Left ventricle myocardium superior (tissue), 1 donor: ENCODE results near the gene ANKRD45. TPM values are rescaled to one million over a fixed set of nuclear protein-coding genes. Genes with fewer than 3 reads are reported as not detected.
A peak's percentile ranks its signal among the peaks of the same experiment; 100 is the strongest.
"Not testable (repeated sequence)": the region's sequence is repeated elsewhere in the genome, so short reads cannot be mapped to it uniquely, and the experiment has no call there.

Experiments used
- ATAC-seq: fragments of 200-7000 bp; cut with Tn5 transposase; one replicate; pipeline ENCODE4 v1.9.1; 2020; ENCODE audit warnings: mild to moderate bottlenecking, moderate library complexity
- DNase-seq: peaks from one replicate; pipeline ENCODE4 v3.0.0-alpha.2; 2020
- intact Hi-C: fragments of 100-400 bp; cut with micrococcal nuclease; formaldehyde crosslinking; loops from one replicate; pipeline ENCODE4 v1.11.0; 2022
- long read RNA-seq: library from polyadenylated mRNA; unstranded; transcript quantifications from one replicate; pipeline ENCODE4 v2.0.0, GENCODE V29; 2021
- total RNA-seq: library from RNA; stranded (reverse); fragmentation: NEBNext Ultra II Directional; extraction: Animal tissue kit (Norgen Biotek cat#: 25700); gene quantifications from one replicate; pipeline ENCODE4 v1.2.1, GENCODE V29; 2021
- donor health status: DM: no; HTN: yes; CAD: no; lungs with severe emphysema.

ANKRD45 gene
- total RNA-seq, result 0.17 TPM
- long read RNA-seq, result 0 reads

- intact Hi-C loops, result no loop called here
- ATAC-seq (no peak), DNase-seq (peak; percentile 48)
Measured at GRCh38 chr1:173669491-173669941, at the start of gene ANKRD45. Gene ANKRD45 (minus strand): TSS chr1:173669851. CDS start chr1:173659418, 10,433 bp downstream.

DNA sequence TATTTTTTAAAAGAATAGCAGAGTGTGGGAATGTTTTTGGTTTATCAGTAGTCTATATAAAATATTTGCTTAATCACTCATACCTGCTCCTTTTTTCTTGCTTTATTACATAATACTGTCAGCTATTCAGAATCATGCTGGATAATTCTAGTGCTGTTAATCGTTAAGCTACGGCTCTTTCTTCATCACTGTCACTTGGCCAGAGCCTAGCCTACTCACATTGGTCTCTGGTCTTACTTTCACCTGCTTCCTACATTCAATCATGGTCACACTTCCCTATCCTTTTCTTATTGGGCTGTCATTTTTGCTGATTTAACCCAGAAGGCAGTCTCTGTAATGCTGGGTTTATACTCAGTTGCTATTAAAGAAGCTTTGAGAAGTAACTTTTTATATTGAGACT lies 47.6 kb upstream of the ANKRD45 start:
- intact Hi-C loops, result loop anchor here (10.0 kb wide), 1 partner anchor 282 kb away; no protein-coding TSS in a partner anchor
- ATAC-seq, result no peak
- DNase-seq, result no peak

DNA sequence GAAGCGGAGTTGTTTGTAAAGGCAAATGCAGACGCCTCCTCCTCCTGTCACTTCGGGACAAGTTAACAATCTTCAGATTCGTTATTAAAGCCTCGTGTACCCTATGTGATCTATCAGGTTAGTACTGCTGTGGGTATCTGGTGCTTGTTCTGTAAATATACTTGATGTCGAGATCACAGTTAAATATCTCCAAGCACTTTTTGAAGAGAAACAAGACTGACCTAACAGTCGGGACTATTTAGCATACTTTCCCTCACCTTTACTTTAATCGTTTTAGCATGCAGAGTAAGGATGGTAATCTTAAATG lies 45.8 kb upstream of the ANKRD45 start:
- intact Hi-C loops, result loop anchor here (10.0 kb wide), 1 partner anchor 281 kb away; no protein-coding TSS in a partner anchor
- DNase-seq, result no peak
- no peak for ATAC-seq

- DNase-seq, result peak; percentile 79
- ATAC-seq, result peak; percentile 99
- intact Hi-C loops, result loop anchor here (10.0 kb wide), 1 partner anchor 280 kb away; no protein-coding TSS in a partner anchor
Measured at GRCh38 chr1:173714759-173715537, 45.3 kb upstream of the ANKRD45 start, which contains the start of gene KLHL20. Gene KLHL20 (plus strand): TSS chr1:173714981. CDS start chr1:173716044, 1,063 bp downstream.

GRCh38 chr1:173714441-173714758 lies 44.7 kb upstream of the ANKRD45 start:
- intact Hi-C loops, result loop anchor here (10.0 kb wide), 1 partner anchor 280 kb away; no protein-coding TSS in a partner anchor
- ATAC-seq, result no peak
- DNase-seq, result no peak

DNA sequence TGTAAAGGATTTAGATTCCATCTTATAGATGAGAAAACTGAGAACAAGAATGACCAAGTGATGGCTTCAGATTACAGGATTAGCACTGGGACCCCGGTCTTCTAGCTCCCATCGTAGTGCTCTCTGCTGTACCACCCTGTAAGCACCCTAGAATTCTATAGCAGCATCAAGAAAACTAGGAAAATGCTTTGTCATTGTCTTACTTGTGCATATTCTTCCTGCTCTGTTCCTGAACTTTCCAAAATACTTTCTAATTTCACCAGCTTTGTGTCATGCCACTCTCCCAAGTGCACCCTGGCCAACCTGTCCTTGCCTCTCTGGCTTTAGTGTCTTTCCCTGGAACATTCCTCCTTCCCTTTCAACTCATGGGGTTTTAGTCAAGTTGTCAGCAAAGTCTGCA lies 39.1 kb upstream of the ANKRD45 start:
- DNase-seq (no peak), ATAC-seq (no peak)
- intact Hi-C loops, result no loop called here

- no peak for ATAC-seq
- intact Hi-C loops, result no loop called here
- no peak for DNase-seq
Measured at GRCh38 chr1:173705117-173705516, 35.5 kb upstream of the ANKRD45 start.

GRCh38 chr1:173702736-173703135 lies 33.1 kb upstream of the ANKRD45 start:
- no peak for ATAC-seq
- intact Hi-C loops, result no loop called here

GRCh38 chr1:173701299-173701698 lies 31.6 kb upstream of the ANKRD45 start:
- intact Hi-C loops, ATAC-seq, DNase-seq: not testable (repeated sequence)

More at GRCh38 chr1:173702736-173703135, 33.1 kb upstream of the ANKRD45 start:
- DNase-seq, result no peak

DNA sequence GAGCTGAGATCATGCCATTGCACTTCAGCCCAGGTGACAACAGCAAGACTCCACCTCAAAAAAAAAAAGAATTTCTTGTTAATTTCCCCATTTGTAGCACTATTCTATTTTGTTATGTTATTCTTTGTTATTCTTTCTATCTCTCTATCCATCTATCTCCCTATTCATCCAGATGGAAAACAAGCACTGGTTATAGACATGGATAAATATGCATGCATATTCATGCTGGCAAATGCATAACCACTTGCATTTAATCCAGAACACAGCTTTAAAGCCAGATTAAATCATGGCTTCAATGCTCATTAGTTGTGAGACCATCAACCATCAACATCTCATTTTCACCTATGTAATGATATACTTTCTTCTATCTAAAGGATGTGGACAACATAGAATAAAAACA lies 23.6 kb upstream of the ANKRD45 start:
- intact Hi-C loops, result no loop called here
- ATAC-seq (no peak), DNase-seq (no peak)

DNA sequence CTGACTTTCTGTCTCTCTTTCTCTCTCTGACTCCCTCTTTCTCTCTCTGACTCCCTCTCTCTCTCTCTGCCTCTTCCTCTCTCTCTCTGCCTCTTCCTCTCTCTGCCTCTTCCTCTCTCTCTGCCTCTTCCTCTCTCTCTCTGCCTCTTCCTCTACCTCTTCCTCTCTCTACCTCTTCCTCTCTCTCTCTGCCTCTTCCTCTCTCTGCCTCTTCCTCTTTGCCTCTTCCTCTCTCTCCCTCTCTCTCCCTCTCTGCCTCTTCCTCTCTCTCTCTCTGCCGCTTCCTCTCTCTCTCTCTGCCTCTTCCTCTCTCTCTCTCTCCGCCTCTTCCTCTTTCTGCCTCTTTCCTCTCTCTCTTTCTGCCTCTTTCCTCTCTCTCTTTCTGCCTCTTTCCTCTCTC lies 18.6 kb upstream of the ANKRD45 start:
- ATAC-seq (no peak), DNase-seq (no peak)
- intact Hi-C loops, result no loop called here

- ATAC-seq, intact Hi-C loops, DNase-seq: not testable (repeated sequence)
Measured at GRCh38 chr1:173685121-173685520, 15.5 kb upstream of the ANKRD45 start.

GRCh38 chr1:173683838-173684237 lies 14.2 kb upstream of the ANKRD45 start:
- ATAC-seq, intact Hi-C loops, DNase-seq: not testable (repeated sequence)

GRCh38 chr1:173682184-173682583 lies 12.5 kb upstream of the ANKRD45 start:
- ATAC-seq, result no peak
- intact Hi-C loops, result no loop called here
- DNase-seq, result no peak

- intact Hi-C loops, ATAC-seq, DNase-seq: not testable (repeated sequence)
Measured at GRCh38 chr1:173680152-173680551, 10.5 kb upstream of the ANKRD45 start.

DNA sequence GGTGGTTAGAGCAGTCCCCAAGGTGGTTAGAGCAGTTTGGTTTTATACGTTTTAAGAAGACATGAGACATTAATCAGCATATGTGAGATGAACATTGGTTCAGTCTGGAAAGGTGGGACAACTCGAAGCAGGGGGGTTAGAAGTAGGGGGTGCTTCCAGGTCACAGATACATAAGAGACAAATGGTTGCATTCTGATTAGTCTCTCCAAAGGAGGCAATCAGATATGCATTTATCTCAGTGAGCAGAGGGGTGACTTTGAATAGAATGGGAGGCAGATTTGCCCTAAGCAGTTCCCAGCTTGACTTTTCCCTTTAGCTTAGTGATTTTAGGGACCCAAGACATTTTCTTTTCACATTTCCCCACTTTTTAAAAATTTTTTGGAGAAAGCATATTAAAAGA lies 4.8 kb upstream of the ANKRD45 start:
- DNase-seq, ATAC-seq, intact Hi-C loops: not testable (repeated sequence)

- DNase-seq (no peak), ATAC-seq (no peak)
- intact Hi-C loops, result no loop called here
Measured at GRCh38 chr1:173666646-173667045, 3.0 kb downstream of the ANKRD45 start.

DNA sequence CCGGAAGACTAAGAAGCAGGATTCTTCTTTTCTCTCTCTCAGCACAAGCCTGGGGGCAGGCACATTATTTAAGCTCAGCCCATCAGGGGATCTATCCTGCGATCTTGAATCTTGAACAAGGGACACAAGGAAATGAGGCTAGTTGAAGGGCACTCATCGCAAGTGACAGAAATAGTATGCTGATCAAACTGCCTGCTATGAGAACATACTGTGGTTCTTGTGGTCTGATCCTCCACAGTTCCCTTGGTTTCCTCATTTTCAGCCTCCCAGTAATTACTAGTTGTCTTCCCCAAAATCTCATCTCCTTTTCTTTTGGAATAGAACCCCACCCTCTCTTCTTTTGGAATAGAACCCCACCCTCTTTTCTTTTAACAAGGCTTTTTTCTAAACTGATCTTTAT lies 6.5 kb downstream of the ANKRD45 start:
- intact Hi-C loops, result no loop called here
- ATAC-seq, result no peak

GRCh38 chr1:173661763-173662162 lies 7.9 kb downstream of the ANKRD45 start:
- no peak for ATAC-seq

More for the DNA sequence above, 6.5 kb downstream of the ANKRD45 start:
- no peak for DNase-seq

GRCh38 chr1:173661271-173661670 lies 8.4 kb downstream of the ANKRD45 start:
- no peak for ATAC-seq
- intact Hi-C loops, result no loop called here
- no peak for DNase-seq

More at GRCh38 chr1:173661763-173662162, 7.9 kb downstream of the ANKRD45 start:
- no peak for DNase-seq
- intact Hi-C loops, result no loop called here

DNA sequence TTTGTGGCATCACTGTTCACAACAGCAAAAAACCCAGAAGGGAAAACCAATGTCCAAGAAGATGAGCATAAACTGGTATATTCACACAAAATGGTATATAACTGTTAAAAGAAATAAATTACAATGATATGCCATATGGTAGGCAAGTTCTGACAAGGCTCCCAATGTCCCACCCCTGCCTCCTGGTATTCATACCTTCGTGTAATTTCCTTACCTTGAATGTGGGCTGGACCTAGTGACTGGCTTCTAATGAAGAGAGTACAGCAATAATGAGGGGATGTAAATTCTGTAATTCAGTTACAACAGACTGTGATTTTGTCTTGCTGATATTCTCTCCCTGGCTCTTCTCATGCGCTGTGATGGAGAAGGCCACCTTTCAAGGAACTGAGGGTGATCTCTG lies 9.3 kb downstream of the ANKRD45 start:
- DNase-seq (no peak), ATAC-seq (no peak)
- intact Hi-C loops, result no loop called here
